Measurements from ENCODE around the gene KIF3C. TPM values are rescaled to one million over a fixed set of nuclear protein-coding genes. Genes with fewer than 3 reads are reported as not detected.
A peak's percentile ranks its signal among the peaks of the same experiment; 100 is the strongest.
"Not testable (repeated sequence)": the region's sequence is repeated elsewhere in the genome, so short reads cannot be mapped to it uniquely, and the experiment has no call there.

Gene KIF3C
- total and polyA plus RNA-seq, 9 of the 15 experiments (the other 6 are each of a cell fraction or from before 2014, with no cell fraction given) = 0.69 to 6.7 (median 3.3) TPM

GRCh38 chr2:25998816-25999383 lies 16.6 kb upstream of the KIF3C start:
- DNase-seq (ENCODE audit: extremely low read depth in 1 of 4, low spot score in 3 of 4); H2AFZ ChIP-seq (ENCODE audit: low read depth, low read length); in situ Hi-C loops (cut with MboI); H3K27me3 ChIP-seq (ENCODE audit: control insufficient read depth in 2 of 2, insufficient read depth in 2 of 2, low read length in 2 of 2); H3K36me3 ChIP-seq (ENCODE audit: control insufficient read depth, insufficient read depth, low read length); H3K9me3 ChIP-seq (replicated peaks; ENCODE audit: control insufficient read depth, insufficient read depth, low read depth, low read length); H3K9ac ChIP-seq (ENCODE audit: insufficient read depth in 1 of 2, low read depth in 2 of 2, low read length in 2 of 2); H3K9me1 ChIP-seq (ENCODE audit: control insufficient read depth, insufficient read depth, low read length); BruUV-seq (replicated peaks); ATAC-seq; H3K4me3 ChIP-seq; intact Hi-C loops (cut with micrococcal nuclease); FAIRE-seq; H3K4me1 ChIP-seq (replicated peaks in 1 of 2; ENCODE audit: control insufficient read depth in 2 of 2, insufficient read depth in 2 of 2, low read length in 2 of 2); H3K4me2 ChIP-seq (ENCODE audit: insufficient read depth, low read length); H3K79me2 ChIP-seq (ENCODE audit: control insufficient read depth, insufficient read depth, low read length); H4K20me1 ChIP-seq (replicated peaks; ENCODE audit: control insufficient read depth, insufficient read depth, low read length); H3K27ac ChIP-seq (ENCODE audit: extremely low read depth, low read depth, low read length): not testable (repeated sequence)
- CTCF ChIA-PET (ENCODE audit: low intra/inter-chr PET ratio) = interaction anchor here (0.6 kb wide), 1 partner anchor 144 kb away, joined by 4 read pairs; no protein-coding TSS in a partner anchor
- 0 out of 2 replicates have a peak, but pooled peaks have one; percentile 13 for TF ChIP-seq SMARCA5 (IDR thresholded peaks at IDR 0.05)
- 0 out of 2 replicates have a peak, but pooled peaks have one; percentile 17 for TF ChIP-seq KHSRP (IDR thresholded peaks at IDR 0.05)
- TF ChIP-seq ZNF512 (tag; IDR thresholded peaks at IDR 0.05) = peak; percentile 95
- 0 out of 2 replicates have a peak, but pooled peaks have one; percentile 41 for TF ChIP-seq MTA1 (IDR thresholded peaks at IDR 0.05; ENCODE audit: borderline replicate concordance)
- peak; percentile 49; the same call in 1 of the 2 replicates for TF ChIP-seq MTA2 (IDR thresholded peaks at IDR 0.05; ENCODE audit: low read depth)
- TF ChIP-seq LARP7 (IDR thresholded peaks at IDR 0.05) = 0 out of 2 replicates have a peak, but pooled peaks have one; percentile 73
- WGBS (ENCODE audit: insufficient coverage, low coverage, missing lambda C conversion rate) = 91% methylated on average over 6 of the region's 13 CpGs
- POLR2A ChIA-PET = interaction anchor here (0.9 to 1.2 kb wide), 2 partner anchors 35 to 36 kb away, joined by 4 to 5 read pairs; partner anchors contain the start of gene RAB10
